DMS 273 (cell line): ENCODE results near the gene AP3M1.

Source experiments
- DNase-seq: peaks from one replicate; lab custom pipeline; 2025; ENCODE audit not compliant: unreplicated experiment; lab: John Stamatoyannopoulos, UW

AP3M1 gene

GRCh38 chr10:74081941-74082718 is 68.5 kb downstream of the AP3M1 start:
- no peak for DNase-seq

- DNase-seq = peak; percentile 53
These were observed 69.3 kb downstream of the AP3M1 start for GRCh38 chr10:74081192-74081803.

GRCh38 chr10:74079936-74080590 is 70.6 kb downstream of the AP3M1 start:
- DNase-seq = no peak

GRCh38 chr10:74079028-74079935 is 71.3 kb downstream of the AP3M1 start:
- DNase-seq = no peak

- no peak for DNase-seq
These were observed 72.6 kb downstream of the AP3M1 start for GRCh38 chr10:74078037-74078436.

- no peak for DNase-seq
These were observed 73.2 kb downstream of the AP3M1 start for GRCh38 chr10:74077416-74077815.

GRCh38 chr10:74076961-74077360 is 73.7 kb downstream of the AP3M1 start:
- no peak for DNase-seq

GRCh38 chr10:74075906-74076305 is 74.7 kb downstream of the AP3M1 start:
- DNase-seq = no peak

GRCh38 chr10:74072503-74072902 is 78.1 kb downstream of the AP3M1 start:
- DNase-seq = no peak

GRCh38 chr10:74071157-74071556 is 79.5 kb downstream of the AP3M1 start:
- DNase-seq = no peak
